ENCODE measurements around the gene CACYBP. TPM values are rescaled to one million over a fixed set of nuclear protein-coding genes. Genes with fewer than 3 reads are reported as not detected.

CACYBP gene
- total RNA-seq, 2 experiments from 2014 or later = 343 to 473 TPM

DNA sequence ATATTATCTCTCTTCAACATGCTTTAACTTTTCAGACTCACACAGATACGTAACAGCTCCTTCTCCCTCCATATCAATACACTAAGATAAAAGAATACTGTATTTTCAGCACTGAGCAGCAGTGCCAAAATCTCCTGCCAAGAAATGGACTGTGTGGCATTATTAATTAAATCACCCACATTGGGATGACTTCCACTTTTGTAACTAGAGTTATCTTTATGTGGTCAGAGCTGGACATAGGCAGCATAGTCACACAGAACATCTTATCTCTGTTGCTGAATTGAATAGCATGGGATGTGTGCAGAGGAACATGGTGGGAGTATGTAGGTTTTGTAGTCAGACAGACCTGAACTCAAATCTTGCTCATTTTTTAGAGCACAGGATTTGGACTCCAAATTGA, 41.4 kb upstream of the CACYBP start:
- peaks cover 53% of the 10 kb centered on the region for H3K79me2 ChIP-seq (ENCODE audit: insufficient read depth, low read depth, low read length)
- no peaks in the 10 kb centered on the region for H4K20me1 ChIP-seq (ENCODE audit: insufficient read depth, low read length)
- no peak overlapping the region for H2AFZ ChIP-seq (ENCODE audit: low read length)
- ChIA-PET CTCF (ENCODE audit: unreplicated experiment) (no interaction called here), POLR2A (no interaction called here)
- no peak for DNase-seq (ENCODE audit: low spot score)
- H3K4me1 ChIP-seq (ENCODE audit: insufficient read depth, low read length, poor library complexity, severe bottlenecking) = peaks cover 65% of the 10 kb centered on the region
- no peak overlapping the region for H3K27ac ChIP-seq (ENCODE audit: low read depth, low read length, poor library complexity, severe bottlenecking)
- H3K4me2 ChIP-seq (ENCODE audit: low read length) = no peak overlapping the region
- peaks cover 55% of the 10 kb centered on the region for H3K36me3 ChIP-seq (ENCODE audit: insufficient read depth, low read length)
- TF ChIP-seq, protein P1, sequence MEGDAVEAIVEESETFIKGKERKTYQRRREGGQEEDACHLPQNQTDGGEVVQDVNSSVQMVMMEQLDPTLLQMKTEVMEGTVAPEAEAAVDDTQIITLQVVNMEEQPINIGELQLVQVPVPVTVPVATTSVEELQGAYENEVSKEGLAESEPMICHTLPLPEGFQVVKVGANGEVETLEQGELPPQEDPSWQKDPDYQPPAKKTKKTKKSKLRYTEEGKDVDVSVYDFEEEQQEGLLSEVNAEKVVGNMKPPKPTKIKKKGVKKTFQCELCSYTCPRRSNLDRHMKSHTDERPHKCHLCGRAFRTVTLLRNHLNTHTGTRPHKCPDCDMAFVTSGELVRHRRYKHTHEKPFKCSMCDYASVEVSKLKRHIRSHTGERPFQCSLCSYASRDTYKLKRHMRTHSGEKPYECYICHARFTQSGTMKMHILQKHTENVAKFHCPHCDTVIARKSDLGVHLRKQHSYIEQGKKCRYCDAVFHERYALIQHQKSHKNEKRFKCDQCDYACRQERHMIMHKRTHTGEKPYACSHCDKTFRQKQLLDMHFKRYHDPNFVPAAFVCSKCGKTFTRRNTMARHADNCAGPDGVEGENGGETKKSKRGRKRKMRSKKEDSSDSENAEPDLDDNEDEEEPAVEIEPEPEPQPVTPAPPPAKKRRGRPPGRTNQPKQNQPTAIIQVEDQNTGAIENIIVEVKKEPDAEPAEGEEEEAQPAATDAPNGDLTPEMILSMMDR (conservative IDR thresholded peaks at IDR 0.05; ENCODE audit: low read length) = no peak
- no peak for TF ChIP-seq EZH2phosphoT487 (IDR thresholded peaks at IDR 0.05; ENCODE audit: borderline replicate concordance, low read depth, low read length)
- H3K4me3 ChIP-seq (ENCODE audit: low read depth, low read length, poor library complexity, severe bottlenecking) = no peak overlapping the region
- no TSS peak for BruUV-seq (replicated peaks)
- intact Hi-C loops (cut with micrococcal nuclease; ENCODE audit: unreplicated experiment) = no loop called here
- peaks cover 3% of the 10 kb centered on the region; the same call in 1 of the 2 replicates for H3K9me3 ChIP-seq (ENCODE audit: low read length)
- H3K9me2 ChIP-seq (ENCODE audit: insufficient read depth, low read length) = no peaks in the 10 kb centered on the region

DNA sequence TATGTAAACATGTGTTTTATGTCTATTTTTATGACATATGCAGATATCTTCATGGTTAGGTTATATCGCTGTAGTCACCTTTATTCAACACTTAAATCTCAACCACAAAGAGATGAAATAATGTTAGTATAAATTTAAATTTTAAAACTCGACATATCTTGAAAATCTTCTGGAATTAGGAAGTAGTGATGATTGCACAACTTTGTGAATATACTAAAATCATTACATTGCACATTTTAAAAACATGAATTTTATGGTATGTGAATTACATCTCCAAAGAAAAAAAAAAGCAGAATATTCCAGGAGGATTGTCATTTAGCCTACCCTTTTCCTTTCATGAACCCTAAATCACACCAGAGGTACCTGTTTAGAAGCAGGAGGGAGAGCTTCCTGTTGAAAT, 39.4 kb upstream of the CACYBP start:
- Histone ChIP-seq H3K4me1 (ENCODE audit: insufficient read depth, low read length, poor library complexity, severe bottlenecking) (peaks cover 65% of the 10 kb centered on the region), H3K9me3 (ENCODE audit: low read length) (peaks cover 3% of the 10 kb centered on the region; the same call in 1 of the 2 replicates), H3K9me2 (ENCODE audit: insufficient read depth, low read length) (no peaks in the 10 kb centered on the region), H3K79me2 (ENCODE audit: insufficient read depth, low read depth, low read length) (peaks cover 35% of the 10 kb centered on the region), H3K27ac (ENCODE audit: low read depth, low read length, poor library complexity, severe bottlenecking) (no peak overlapping the region), H2AFZ (ENCODE audit: low read length) (no peak overlapping the region), H4K20me1 (ENCODE audit: insufficient read depth, low read length) (no peaks in the 10 kb centered on the region), H3K4me3 (ENCODE audit: low read depth, low read length, poor library complexity, severe bottlenecking) (no peak overlapping the region), H3K36me3 (ENCODE audit: insufficient read depth, low read length) (peaks cover 55% of the 10 kb centered on the region), H3K4me2 (ENCODE audit: low read length) (no peak overlapping the region)
- ChIA-PET POLR2A (interaction anchor here (0.7 to 1.2 kb wide), 2 partner anchors 17 to 80 kb away, joined by 3 to 4 read pairs; no protein-coding TSS in a partner anchor), CTCF (ENCODE audit: unreplicated experiment) (no interaction called here)
- no peak for TF ChIP-seq EZH2phosphoT487 (IDR thresholded peaks at IDR 0.05; ENCODE audit: borderline replicate concordance, low read depth, low read length)
- TF ChIP-seq, protein P1 (conservative IDR thresholded peaks at IDR 0.05; ENCODE audit: low read length) = no peak
- BruUV-seq (replicated peaks) = no TSS peak
- intact Hi-C loops (cut with micrococcal nuclease; ENCODE audit: unreplicated experiment) = no loop called here
- DNase-seq (ENCODE audit: low spot score) = no peak

DNA sequence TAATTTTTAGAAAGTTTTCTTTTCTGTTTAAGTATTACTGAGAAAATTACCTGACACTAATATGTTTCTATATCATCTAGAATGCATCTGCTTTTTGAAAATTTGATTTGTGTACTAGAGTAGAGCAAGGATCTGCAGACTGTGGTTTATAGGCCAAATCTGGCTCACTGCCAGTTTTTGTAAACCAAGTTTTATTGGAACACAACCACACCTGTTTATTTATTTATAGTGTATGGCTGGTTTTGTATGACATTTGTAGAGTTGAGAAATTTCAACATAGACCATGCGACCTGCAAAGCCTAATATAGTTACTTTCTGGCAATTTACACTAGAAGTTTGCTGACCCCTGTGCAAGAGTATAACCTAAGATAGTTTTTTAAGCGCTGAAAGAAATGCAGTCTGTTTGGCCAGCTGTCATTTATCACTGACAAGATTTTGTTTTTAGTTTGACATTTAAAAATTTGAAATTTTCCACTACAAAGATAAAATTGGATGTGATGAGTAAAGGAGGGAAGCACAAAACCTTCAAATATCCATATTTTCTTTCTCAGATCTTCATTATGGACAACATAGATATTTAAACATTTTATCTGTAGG, 36.1 kb upstream of the CACYBP start:
- H4K20me1 ChIP-seq (ENCODE audit: insufficient read depth, low read length) = no peaks in the 10 kb centered on the region
- H3K36me3 ChIP-seq (ENCODE audit: insufficient read depth, low read length) = peaks cover 38% of the 10 kb centered on the region
- H3K9me2 ChIP-seq (ENCODE audit: insufficient read depth, low read length) = no peaks in the 10 kb centered on the region
- H3K4me3 ChIP-seq (ENCODE audit: low read depth, low read length, poor library complexity, severe bottlenecking) = peak overlapping the region; percentile 63
- BruUV-seq (replicated peaks) = no TSS peak
- H3K9me3 ChIP-seq (ENCODE audit: low read length) = peaks cover 3% of the 10 kb centered on the region; the same call in 1 of the 2 replicates
- intact Hi-C loops (cut with micrococcal nuclease; ENCODE audit: unreplicated experiment) = loop anchor here (1.0 to 2.0 kb wide), 3 partner anchors 13 to 93 kb away; no protein-coding TSS in a partner anchor
- H3K79me2 ChIP-seq (ENCODE audit: insufficient read depth, low read depth, low read length) = peaks cover 39% of the 10 kb centered on the region; the same call in 1 of the 2 replicates
- peak overlapping the region; percentile 19; the same call in 1 of the 2 replicates for H2AFZ ChIP-seq (ENCODE audit: low read length)
- peak; percentile 90 for DNase-seq (ENCODE audit: low spot score)
- peaks cover 71% of the 10 kb centered on the region for H3K4me1 ChIP-seq (ENCODE audit: insufficient read depth, low read length, poor library complexity, severe bottlenecking)
- TF ChIP-seq EZH2phosphoT487 (IDR thresholded peaks at IDR 0.05; ENCODE audit: borderline replicate concordance, low read depth, low read length) = no peak
- TF ChIP-seq, protein P1 (conservative IDR thresholded peaks at IDR 0.05; ENCODE audit: low read length) = no peak
- peak overlapping the region; percentile 93 for H3K27ac ChIP-seq (ENCODE audit: low read depth, low read length, poor library complexity, severe bottlenecking)
- ChIA-PET CTCF (ENCODE audit: unreplicated experiment) (interaction anchor here (0.8 kb wide), 1 partner anchor 10 kb away, joined by 4 read pairs; no protein-coding TSS in a partner anchor), POLR2A (interaction anchor here (0.7 to 7.8 kb wide), 14 partner anchors 9 to 164 kb away, joined by 3 to 61 read pairs (median 4); partner anchors contain the start of gene CACYBP)
- H3K4me2 ChIP-seq (ENCODE audit: low read length) = peak overlapping the region; percentile 83

All from OCI-LY7 (cell line).